Upper lobe of right lung (tissue), 1 donor: Measurements from ENCODE around the gene CMIP. TPM values are rescaled to one million over a fixed set of nuclear protein-coding genes. Genes with fewer than 3 reads are reported as not detected.
"Not testable (repeated sequence)": the region's sequence is repeated elsewhere in the genome, so short reads cannot be mapped to it uniquely, and the experiment has no call there.

Experiments
- ATAC-seq: fragments of 200-7000 bp; cut with Tn5 transposase; one replicate; pipeline ENCODE4 v1.9.1; 2020; ENCODE audit warnings: mild to moderate bottlenecking, moderate library complexity
- DNase-seq: peaks from one replicate; pipeline ENCODE4 v3.0.0-alpha.2; 2020
- H3K27ac ChIP-seq: fragments of 200-600 bp; one replicate; pipeline ENCODE4 v1.8.0; 2022
- H3K27me3 ChIP-seq: fragments of 200-600 bp; one replicate; pipeline ENCODE4 v1.8.0; 2022; ENCODE audit warnings: mild to moderate bottlenecking
- H3K36me3 ChIP-seq: fragments of 200-600 bp; one replicate; pipeline ENCODE4 v1.8.0; 2022
- H3K4me1 ChIP-seq: fragments of 200-600 bp; one replicate; pipeline ENCODE4 v1.8.0; 2022
- H3K4me3 ChIP-seq: fragments of 200-600 bp; one replicate; pipeline ENCODE4 v1.8.0; 2022; ENCODE audit warnings: mild to moderate bottlenecking
- H3K9me3 ChIP-seq: fragments of 200-600 bp; one replicate; pipeline ENCODE4 v1.8.0; 2022
- CTCF ChIP-seq: fragments of 200-600 bp; IDR thresholded peaks from one replicate; pipeline ENCODE4 v1.8.0; 2022; ENCODE audit warnings: antibody characterized with exemption
- intact Hi-C: fragments of 100-400 bp; cut with DNase I; formaldehyde crosslinking; loops from one replicate; pipeline ENCODE4 v1.11.0; 2022
- total RNA-seq: library from RNA; stranded (reverse); fragmentation: NEBNext Ultra II Directional; extraction: Animal tissue kit (Norgen Biotek cat#: 25700); gene quantifications from one replicate; pipeline ENCODE4 v1.2.1, GENCODE V29; 2021
- donor health status: DM: no; HTN: yes; CAD: no; lungs with severe emphysema.

CMIP gene
- total RNA-seq, 1 donor from 2014 or later, result 73.8 TPM

DNA sequence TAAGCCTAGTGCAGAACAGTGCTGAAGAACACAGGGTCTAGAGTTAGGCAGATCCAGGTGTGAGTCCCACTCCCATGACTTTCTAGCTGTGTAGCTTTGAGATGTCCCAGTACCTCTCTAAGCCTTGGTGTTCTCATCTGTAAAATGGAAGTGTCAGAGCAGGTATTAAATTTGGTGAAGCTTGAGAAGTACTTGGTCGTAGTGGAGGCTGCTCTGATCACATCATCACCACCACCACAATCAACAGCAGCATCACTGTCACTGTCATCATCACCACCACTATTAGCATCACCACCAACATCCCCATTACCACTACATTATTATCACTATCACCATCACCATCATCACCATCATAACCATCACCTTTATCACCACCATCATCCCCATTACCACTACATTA lies 132.1 kb downstream of the CMIP start:
- intact Hi-C loops, result no loop called here
- ATAC-seq (no peak), DNase-seq (no peak)
- no peak overlapping the region for H3K27ac ChIP-seq
- no peaks in the 10 kb centered on the region for H3K9me3 ChIP-seq
- H3K36me3 ChIP-seq, result no peaks in the 10 kb centered on the region
- no peaks in the 10 kb centered on the region for H3K4me1 ChIP-seq
- no peaks in the 10 kb centered on the region for H3K27me3 ChIP-seq
- TF ChIP-seq CTCF, result no peak
- H3K4me3 ChIP-seq, result no peak overlapping the region

- H3K4me1 ChIP-seq, ATAC-seq, H3K9me3 ChIP-seq, intact Hi-C loops, H3K4me3 ChIP-seq, H3K27me3 ChIP-seq, H3K36me3 ChIP-seq, DNase-seq, H3K27ac ChIP-seq: not testable (repeated sequence)
Observed at GRCh38 chr16:81577272-81577671, 132.7 kb downstream of the CMIP start.

DNA sequence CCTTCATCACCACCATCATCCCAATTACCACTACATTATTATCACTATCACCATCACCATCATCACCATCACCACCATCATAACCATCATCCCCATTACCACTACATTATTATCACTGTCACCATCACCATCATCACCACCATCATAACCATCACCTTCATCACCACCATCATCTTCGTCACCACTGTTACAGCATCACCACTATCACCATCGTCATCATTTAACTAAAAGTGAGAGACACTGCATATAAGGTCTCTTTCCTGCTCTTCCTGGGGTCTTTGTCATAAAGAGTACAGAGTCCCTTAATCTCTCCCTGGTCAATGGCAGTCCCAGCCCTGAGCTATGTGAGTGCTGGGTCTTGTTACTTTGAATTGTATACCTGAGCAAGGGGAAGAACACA lies 133.5 kb downstream of the CMIP start:
- TF ChIP-seq CTCF, result no peak
- intact Hi-C loops, result no loop called here
- no peaks in the 10 kb centered on the region for H3K9me3 ChIP-seq
- H3K27ac ChIP-seq, result no peak overlapping the region
- DNase-seq (no peak), ATAC-seq (no peak)
- H3K4me3 ChIP-seq, result no peak overlapping the region
- H3K36me3 ChIP-seq, result no peaks in the 10 kb centered on the region
- H3K4me1 ChIP-seq, result peaks cover 9% of the 10 kb centered on the region
- H3K27me3 ChIP-seq, result no peaks in the 10 kb centered on the region

- TF ChIP-seq CTCF, result no peak
- H3K4me3 ChIP-seq, result no peak overlapping the region
- no peak for DNase-seq
- H3K27ac ChIP-seq, result no peak overlapping the region
- no peaks in the 10 kb centered on the region for H3K36me3 ChIP-seq
- intact Hi-C loops, result no loop called here
- no peaks in the 10 kb centered on the region for H3K9me3 ChIP-seq
- H3K4me1 ChIP-seq, result peaks cover 16% of the 10 kb centered on the region
- no peaks in the 10 kb centered on the region for H3K27me3 ChIP-seq
- no peak for ATAC-seq
Observed at GRCh38 chr16:81578636-81579413, 134.2 kb downstream of the CMIP start.

- no peak for DNase-seq
Observed at GRCh38 chr16:81581107-81581506, 136.5 kb downstream of the CMIP start.

More at GRCh38 chr16:81581107-81581506, 136.5 kb downstream of the CMIP start:
- intact Hi-C loops, result no loop called here
- peak; percentile 78 for ATAC-seq
- no peak for TF ChIP-seq CTCF
- Histone ChIP-seq H3K36me3 (no peaks in the 10 kb centered on the region), H3K4me1 (peaks cover 24% of the 10 kb centered on the region), H3K9me3 (no peaks in the 10 kb centered on the region), H3K27ac (peak overlapping the region; percentile 42), H3K27me3 (no peaks in the 10 kb centered on the region), H3K4me3 (no peak overlapping the region)
